OCI-LY7 (cell line): Measurements from ENCODE around the gene ODAD3. TPM values are rescaled to one million over a fixed set of nuclear protein-coding genes. Genes with fewer than 3 reads are reported as not detected.
"Not testable (repeated sequence)": the region's sequence is repeated elsewhere in the genome, so short reads cannot be mapped to it uniquely, and the experiment has no call there.

ENCODE experiments used
- BruUV-seq: library from RNA; stranded (reverse); fragments of 400-500 nt; replicated peaks from 2 replicates; lab custom pipeline; 2021; lab: Mats Ljungman, UMichigan
- CTCF ChIA-PET: fragments of 300-600 bp; sonication (Branson Sonifier 250); formaldehyde crosslinking; loops from one replicate; lab custom pipeline; 2022; ENCODE audit warnings: antibody characterized with exemption; ENCODE audit not compliant: unreplicated experiment; lab: Charles Lee
- POLR2A ChIA-PET: fragments of 300-600 bp; sonication (Branson Sonifier 250); formaldehyde crosslinking; loops from one replicate; lab custom pipeline; 2022; ENCODE audit warnings: antibody characterized with exemption; lab: Charles Lee
- DNase-seq: peaks from one replicate; pipeline ENCODE4 v3.0.0-alpha.2; 2015; ENCODE audit warnings: low spot score
- H2AFZ ChIP-seq: fragments of 200-600 bp; sonication (generic), shearing (Covaris generic); 2 replicates; pipeline ENCODE4 v1.6.1; 2014; ENCODE audit warnings: mild to moderate bottlenecking, antibody characterized with exemption, low read length, moderate library complexity
- H3K27ac ChIP-seq: fragments of 200-600 bp; sonication (generic); 2 replicates; pipeline ENCODE4 v1.5.1; 2014; ENCODE audit warnings: mixed run types, low read depth, mild to moderate bottlenecking, moderate library complexity, low read length, inconsistent platforms; ENCODE audit not compliant: poor library complexity, severe bottlenecking
- H3K36me3 ChIP-seq: fragments of 200-600 bp; sonication (generic); 2 replicates; pipeline ENCODE4 v1.6.1; 2014; ENCODE audit warnings: mild to moderate bottlenecking, antibody characterized with exemption, low read length, moderate library complexity, mixed read lengths; ENCODE audit not compliant: insufficient read depth
- H3K4me1 ChIP-seq: fragments of 200-600 bp; sonication (generic); 2 replicates; pipeline ENCODE4 v1.5.1; 2014; ENCODE audit warnings: mild to moderate bottlenecking, low read length; ENCODE audit not compliant: insufficient read depth, poor library complexity, severe bottlenecking
- H3K4me2 ChIP-seq: fragments of 200-600 bp; sonication (generic); 2 replicates; pipeline ENCODE4 v1.6.1; 2014; ENCODE audit warnings: mild to moderate bottlenecking, low read length
- H3K4me3 ChIP-seq: fragments of 200-600 bp; sonication (generic); 2 replicates; pipeline ENCODE4 v1.5.1; 2014; ENCODE audit warnings: mild to moderate bottlenecking, low read depth, low read length; ENCODE audit not compliant: poor library complexity, severe bottlenecking
- H3K79me2 ChIP-seq: fragments of 200-600 bp; sonication (generic); 2 replicates; pipeline ENCODE4 v1.6.1; 2016; ENCODE audit warnings: low read depth, mild to moderate bottlenecking, low read length, moderate library complexity, mixed read lengths; ENCODE audit not compliant: insufficient read depth
- H3K9me2 ChIP-seq: fragments of 200-600 bp; sonication (generic); 2 replicates; pipeline ENCODE4 v1.6.1; 2016; ENCODE audit warnings: mild to moderate bottlenecking, low read length, mixed read lengths; ENCODE audit not compliant: insufficient read depth
- H3K9me3 ChIP-seq: fragments of 200-600 bp; sonication (generic); 2 replicates; pipeline ENCODE4 v1.6.1; 2014; ENCODE audit warnings: mild to moderate bottlenecking, mixed run types, low read length, mixed read lengths
- H4K20me1 ChIP-seq: fragments of 200-600 bp; sonication (generic); 2 replicates; pipeline ENCODE4 v1.6.1; 2014; ENCODE audit warnings: mild to moderate bottlenecking, antibody characterized with exemption, low read length, moderate library complexity, mixed read lengths; ENCODE audit not compliant: insufficient read depth
- EZH2phosphoT487 ChIP-seq: fragments of 200-600 bp; sonication (generic); IDR thresholded peaks from 2 replicates; pipeline ENCODE4 v1.6.1; 2018; ENCODE audit warnings: low read depth, borderline replicate concordance, mild to moderate bottlenecking, mixed run types, antibody characterized with exemption, low read length, moderate library complexity, mixed read lengths
- intact Hi-C: fragments of 100-400 bp; cut with micrococcal nuclease; formaldehyde crosslinking; loops from one replicate; pipeline ENCODE4 v1.10.0; 2022; ENCODE audit not compliant: unreplicated experiment
- total RNA-seq, 2 experiments: library from RNA; depleted of rRNA in 1 of 2; stranded (reverse); fragments of >200 nt in 1 of 2; shearing (Covaris generic) in 1 of 2; gene quantifications; 2 replicates each; pipeline ENCODE4 v1.2.3, GENCODE V29; 2014 to 2022
- TF ChIP-seq, protein P1 (sequence below): fragments of 200-600 bp; sonication (generic); conservative IDR thresholded peaks from 2 replicates; pipeline ENCODE4 v1.5.1; 2014; ENCODE audit warnings: mild to moderate bottlenecking, antibody characterized with exemption, low read length, moderate library complexity, mixed read lengths

Gene ODAD3
- total RNA-seq, 2 experiments from 2014 or later: 0.28 to 1.2 TPM

DNA sequence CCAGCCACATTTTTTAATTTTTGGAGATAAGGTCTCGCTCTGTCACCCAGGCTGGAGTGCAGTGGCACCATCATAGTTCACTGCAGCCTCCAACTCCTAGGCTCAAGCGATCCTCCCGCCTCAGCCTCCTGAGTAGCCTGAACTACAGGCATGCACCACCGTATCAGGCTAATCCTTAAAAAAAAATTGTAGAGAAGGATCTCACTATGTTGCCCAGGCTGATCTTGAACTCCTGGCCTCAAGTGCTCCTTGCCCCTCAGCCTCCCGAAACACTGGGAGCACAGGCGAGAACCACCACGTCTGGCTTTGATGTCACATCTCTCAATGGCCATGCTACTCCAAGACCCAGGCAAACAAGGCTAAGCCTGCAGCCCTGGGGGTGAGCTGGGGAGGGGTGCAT lies 21.7 kb upstream of the ODAD3 start:
- intact Hi-C loops: no loop called here
- CTCF ChIA-PET: no interaction called here
- Histone ChIP-seq H3K4me1 (peaks cover 8% of the 10 kb centered on the region), H3K27ac (no peak overlapping the region), H3K9me2 (no peaks in the 10 kb centered on the region), H3K4me3 (no peak overlapping the region), H3K9me3 (no peaks in the 10 kb centered on the region), H3K4me2 (no peak overlapping the region), H2AFZ (no peak overlapping the region), H3K79me2 (no peaks in the 10 kb centered on the region), H3K36me3 (no peaks in the 10 kb centered on the region), H4K20me1 (no peaks in the 10 kb centered on the region)
- no peak for DNase-seq
- no TSS peak for BruUV-seq
- POLR2A ChIA-PET: no interaction called here
- TF ChIP-seq EZH2phosphoT487: no peak
- TF ChIP-seq, protein P1, sequence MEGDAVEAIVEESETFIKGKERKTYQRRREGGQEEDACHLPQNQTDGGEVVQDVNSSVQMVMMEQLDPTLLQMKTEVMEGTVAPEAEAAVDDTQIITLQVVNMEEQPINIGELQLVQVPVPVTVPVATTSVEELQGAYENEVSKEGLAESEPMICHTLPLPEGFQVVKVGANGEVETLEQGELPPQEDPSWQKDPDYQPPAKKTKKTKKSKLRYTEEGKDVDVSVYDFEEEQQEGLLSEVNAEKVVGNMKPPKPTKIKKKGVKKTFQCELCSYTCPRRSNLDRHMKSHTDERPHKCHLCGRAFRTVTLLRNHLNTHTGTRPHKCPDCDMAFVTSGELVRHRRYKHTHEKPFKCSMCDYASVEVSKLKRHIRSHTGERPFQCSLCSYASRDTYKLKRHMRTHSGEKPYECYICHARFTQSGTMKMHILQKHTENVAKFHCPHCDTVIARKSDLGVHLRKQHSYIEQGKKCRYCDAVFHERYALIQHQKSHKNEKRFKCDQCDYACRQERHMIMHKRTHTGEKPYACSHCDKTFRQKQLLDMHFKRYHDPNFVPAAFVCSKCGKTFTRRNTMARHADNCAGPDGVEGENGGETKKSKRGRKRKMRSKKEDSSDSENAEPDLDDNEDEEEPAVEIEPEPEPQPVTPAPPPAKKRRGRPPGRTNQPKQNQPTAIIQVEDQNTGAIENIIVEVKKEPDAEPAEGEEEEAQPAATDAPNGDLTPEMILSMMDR: no peak

DNA sequence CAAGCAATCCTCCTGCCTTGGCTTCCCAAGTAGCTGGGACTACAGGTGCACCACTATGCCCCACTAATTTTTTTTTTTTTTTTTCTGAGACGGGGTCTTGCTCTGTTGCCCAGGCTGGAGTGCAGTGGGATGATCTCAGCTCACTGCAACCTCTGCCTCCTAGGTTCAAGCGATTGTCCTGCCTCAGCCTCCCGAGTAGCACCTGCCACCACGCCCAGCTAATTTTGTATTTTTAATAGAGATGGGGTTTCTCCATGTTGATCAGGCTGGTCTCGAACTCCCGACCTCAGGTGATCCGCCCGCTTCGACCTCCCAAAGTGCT lies 20.3 kb upstream of the ODAD3 start:
- intact Hi-C loops: not testable (repeated sequence)

DNA sequence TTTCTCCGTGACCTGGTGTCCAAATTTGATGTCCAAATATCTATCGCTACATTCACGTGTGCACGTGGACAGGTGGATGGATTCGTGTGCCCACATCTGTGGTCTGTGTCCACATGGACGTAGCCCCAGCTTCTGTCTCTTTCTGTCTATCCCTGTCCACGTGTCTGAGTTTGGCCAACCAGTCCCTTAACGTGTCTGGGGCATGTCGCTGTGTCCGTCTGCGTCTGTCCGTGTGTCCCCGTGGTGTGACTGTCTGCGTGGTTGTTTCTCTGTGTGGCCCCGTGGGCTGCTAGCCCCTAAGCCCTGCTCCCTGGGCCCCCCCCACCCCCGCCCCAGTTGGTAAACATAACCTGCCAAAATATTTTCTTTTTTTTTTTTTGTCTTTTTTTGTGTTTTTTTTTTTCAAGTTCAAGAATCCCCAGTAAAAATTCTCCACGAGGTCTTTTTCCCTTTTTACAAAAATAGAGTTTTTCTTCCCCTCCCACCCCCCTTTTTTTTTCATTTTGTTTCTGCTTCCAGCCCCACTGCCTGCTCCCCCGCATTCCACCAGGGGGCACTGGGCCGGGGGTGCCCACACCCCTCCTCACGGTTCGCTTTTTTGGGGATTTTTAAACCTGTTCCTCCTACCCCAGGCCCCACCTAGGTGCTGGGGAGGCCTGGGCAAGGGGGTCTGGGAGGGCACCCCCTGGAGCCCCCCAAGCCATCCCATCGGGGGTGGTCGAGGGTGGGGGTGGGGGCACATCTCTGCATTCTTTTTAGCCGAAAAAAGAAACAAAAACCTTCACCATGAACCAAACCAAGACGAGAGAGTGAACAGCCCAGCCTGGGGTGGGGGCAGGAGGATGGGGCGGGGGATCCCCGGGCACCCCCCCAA lies 18.8 kb upstream of the ODAD3 start:
- Histone ChIP-seq H3K27ac (no peak overlapping the region), H3K9me3 (no peaks in the 10 kb centered on the region), H3K79me2 (no peaks in the 10 kb centered on the region), H3K36me3 (peaks cover 21% of the 10 kb centered on the region), H2AFZ (no peak overlapping the region), H3K9me2 (no peaks in the 10 kb centered on the region), H4K20me1 (no peaks in the 10 kb centered on the region), H3K4me2 (no peak overlapping the region), H3K4me3 (no peak overlapping the region), H3K4me1 (peaks cover 12% of the 10 kb centered on the region)
- ChIA-PET CTCF (no interaction called here), POLR2A (no interaction called here)
- BruUV-seq: no TSS peak
- TF ChIP-seq, protein P1: peak; percentile 87
- no peak for TF ChIP-seq EZH2phosphoT487
- intact Hi-C loops: loop anchor here (2.0 kb wide), 1 partner anchor 29 kb away; no protein-coding TSS in a partner anchor
- peak; percentile 44 for DNase-seq

More for the DNA sequence above, 20.3 kb upstream of the ODAD3 start:
- H3K4me3 ChIP-seq, H3K9me2 ChIP-seq, BruUV-seq, H3K36me3 ChIP-seq, H3K79me2 ChIP-seq, CTCF ChIA-PET, DNase-seq, POLR2A ChIA-PET, H3K27ac ChIP-seq, H2AFZ ChIP-seq, H3K4me2 ChIP-seq, H4K20me1 ChIP-seq, H3K9me3 ChIP-seq: not testable (repeated sequence)
- peaks cover 12% of the 10 kb centered on the region for H3K4me1 ChIP-seq
